Right lobe of liver (tissue), 4 donors: ENCODE measurements around the gene ASIC4.

Experiments used
- POLR2A ChIP-seq: fragments of 450-650 bp; IDR thresholded peaks from one replicate; pipeline ENCODE4 v1.6.1; 2017; ENCODE audit warnings: antibody characterized with exemption, mild to moderate bottlenecking
- TF ChIP-seq, protein P1 (sequence below), 4 donors: fragments of 200-600 bp in 3 of 4; fragments of 450-650 bp in 1 of 4; IDR thresholded peaks; one replicate each; pipeline versions ENCODE4 v1.5.1 to v1.8.0; 2016 to 2022; ENCODE audit warnings: antibody characterized with exemption in 4 of 4, mild to moderate bottlenecking in 2 of 4
- donor health status: DM: no; HTN: no; CAD: no.
- donor health status: DM: no; HTN: no; CAD: no.
- donor health status: DM: no; HTN: yes; CAD: no.

DNA sequence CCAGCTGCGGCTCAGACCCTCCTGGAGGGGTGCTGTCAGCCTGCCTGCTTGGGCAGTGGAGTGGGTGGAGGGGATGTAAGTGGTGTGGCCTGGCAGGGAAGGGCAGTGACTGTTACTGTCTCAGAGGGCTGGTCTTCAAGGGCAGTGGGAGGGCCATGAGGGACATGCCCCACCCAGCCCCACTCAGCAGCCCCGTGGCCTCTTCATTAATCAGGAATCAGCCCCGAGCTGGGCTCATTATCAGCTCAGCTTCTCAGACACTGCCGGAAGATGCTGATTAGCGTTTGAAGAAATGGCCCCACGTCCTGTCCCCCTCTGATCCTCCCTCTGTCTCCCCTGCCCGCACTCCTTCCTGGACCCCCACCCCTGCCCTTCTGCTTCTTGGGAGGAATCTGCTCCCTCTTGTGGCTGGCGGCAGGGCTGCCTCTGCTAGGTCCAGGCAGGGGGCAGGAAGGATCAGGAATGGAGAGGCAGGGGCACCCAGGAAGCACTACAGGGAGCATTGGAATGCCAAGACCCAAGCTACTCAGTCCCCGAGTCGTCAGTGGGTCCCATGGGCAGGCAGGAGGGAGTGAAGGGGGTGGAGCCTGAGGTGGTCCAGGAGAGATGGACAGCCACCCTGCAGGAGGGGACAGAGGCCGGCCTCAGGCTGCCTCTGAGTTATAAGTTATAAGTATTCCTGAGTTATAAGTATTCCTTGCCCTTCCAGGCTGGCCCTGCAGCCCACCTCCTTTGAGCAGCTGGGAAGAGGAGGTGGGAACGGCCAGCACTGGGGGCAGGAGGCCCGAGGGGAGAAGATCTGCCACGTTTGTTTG lies 7.0 kb downstream of the ASIC4 start:
- TF ChIP-seq, protein P1, sequence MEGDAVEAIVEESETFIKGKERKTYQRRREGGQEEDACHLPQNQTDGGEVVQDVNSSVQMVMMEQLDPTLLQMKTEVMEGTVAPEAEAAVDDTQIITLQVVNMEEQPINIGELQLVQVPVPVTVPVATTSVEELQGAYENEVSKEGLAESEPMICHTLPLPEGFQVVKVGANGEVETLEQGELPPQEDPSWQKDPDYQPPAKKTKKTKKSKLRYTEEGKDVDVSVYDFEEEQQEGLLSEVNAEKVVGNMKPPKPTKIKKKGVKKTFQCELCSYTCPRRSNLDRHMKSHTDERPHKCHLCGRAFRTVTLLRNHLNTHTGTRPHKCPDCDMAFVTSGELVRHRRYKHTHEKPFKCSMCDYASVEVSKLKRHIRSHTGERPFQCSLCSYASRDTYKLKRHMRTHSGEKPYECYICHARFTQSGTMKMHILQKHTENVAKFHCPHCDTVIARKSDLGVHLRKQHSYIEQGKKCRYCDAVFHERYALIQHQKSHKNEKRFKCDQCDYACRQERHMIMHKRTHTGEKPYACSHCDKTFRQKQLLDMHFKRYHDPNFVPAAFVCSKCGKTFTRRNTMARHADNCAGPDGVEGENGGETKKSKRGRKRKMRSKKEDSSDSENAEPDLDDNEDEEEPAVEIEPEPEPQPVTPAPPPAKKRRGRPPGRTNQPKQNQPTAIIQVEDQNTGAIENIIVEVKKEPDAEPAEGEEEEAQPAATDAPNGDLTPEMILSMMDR (IDR thresholded peaks at IDR 0.05) = peak in 3 of 4 donors; percentile 17 to 35 (median 26)
- TF ChIP-seq POLR2A = no peak
